K562 (cell line): ENCODE data around the gene HPCAL1. TPM values are rescaled to one million over a fixed set of nuclear protein-coding genes. Genes with fewer than 3 reads are reported as not detected.

Source experiments
- ATAC-seq: fragments of 200-7000 bp; cut with Tn5 transposase; 3 replicates; pipeline ENCODE4 v1.9.1; 2020; ENCODE audit warnings: moderate library complexity
- BruUV-seq: library from RNA; stranded (reverse); fragments of 400-500 nt; replicated peaks from 2 replicates; lab custom pipeline; 2021; lab: Mats Ljungman, UMichigan
- CTCF ChIA-PET: fragments of 300-600 bp; formaldehyde crosslinking; extraction: SDS; loops from one replicate; lab custom pipeline; 2021; ENCODE audit warnings: low intra/inter-chr PET ratio; lab: Yijun Ruan, JAX
- POLR2A ChIA-PET: fragments of 300-600, 350-650 bp; sonication (Branson Sonifier 250); formaldehyde crosslinking; extraction: SDS; loops from one replicate; lab custom pipeline; 2021; ENCODE audit warnings: antibody characterized with exemption, inconsistent platforms; lab: Yijun Ruan, JAX
- DNase-seq, 4 experiments: peaks; one replicate each; pipeline versions ENCODE4 v3.0.0 to v3.0.0-alpha.2; 2011 to 2018; ENCODE audit warnings: low spot score in 3 of 4, mixed read lengths in 3 of 4; ENCODE audit errors: extremely low read depth in 1 of 4
- FAIRE-seq: peaks from 2 replicates; lab custom pipeline; 2011; peaks lifted over from hg19 to GRCh38; lab: Jason Lieb, UNC
- H2AFZ ChIP-seq: 2 replicates; pipeline ENCODE4 v1.6.0; 2011; ENCODE audit warnings: low read depth, low read length, control low read depth, inconsistent platforms
- H3K27ac ChIP-seq: fragments of 200-600 bp; 3 replicates; pipeline ENCODE4 v1.8.0; 2011; ENCODE audit warnings: low read depth, mild to moderate bottlenecking, control low read depth, inconsistent platforms, low read length, moderate library complexity, mixed read lengths; ENCODE audit errors: extremely low read depth
- H3K27me3 ChIP-seq, 2 experiments: fragments of 300-600 bp in 1 of 2; 2 replicates in 1 of 2; 3 replicates in 1 of 2; pipeline versions ENCODE4 v1.6.0 to v1.8.0; 2011; ENCODE audit warnings: inconsistent platforms in 2 of 2, low read length in 2 of 2, mild to moderate bottlenecking in 1 of 2, mixed read lengths in 1 of 2, moderate library complexity in 1 of 2; ENCODE audit not compliant: control insufficient read depth in 2 of 2, insufficient read depth in 2 of 2
- H3K36me3 ChIP-seq: fragments of 300-600 bp; 3 replicates; pipeline ENCODE4 v1.8.0; 2011; ENCODE audit warnings: mild to moderate bottlenecking, low read length, inconsistent platforms; ENCODE audit not compliant: control insufficient read depth, insufficient read depth
- H3K4me1 ChIP-seq, 2 experiments: fragments of 200-600 bp in 1 of 2; replicated peaks in 1 of 2; 2 replicates in 1 of 2; 3 replicates in 1 of 2; pipeline versions ENCODE4 v1.5.1 to v1.8.0; 2011; ENCODE audit warnings: inconsistent platforms in 2 of 2, low read length in 2 of 2, mild to moderate bottlenecking in 1 of 2, mixed read lengths in 1 of 2, moderate library complexity in 1 of 2; ENCODE audit not compliant: control insufficient read depth in 2 of 2, insufficient read depth in 2 of 2
- H3K4me2 ChIP-seq: 2 replicates; pipeline ENCODE4 v1.6.1; 2011; ENCODE audit warnings: low read length, control low read depth, inconsistent platforms, mixed read lengths; ENCODE audit not compliant: insufficient read depth
- H3K4me3 ChIP-seq: fragments of 200-600 bp; sonication (generic), shearing (Covaris generic); 2 replicates; pipeline ENCODE4 v1.5.1; 2016; ENCODE audit warnings: control low read depth, inconsistent platforms
- H3K79me2 ChIP-seq: fragments of 200-600 bp; 3 replicates; pipeline ENCODE4 v1.8.0; 2011; ENCODE audit warnings: low read length, inconsistent platforms; ENCODE audit not compliant: control insufficient read depth, insufficient read depth
- H3K9ac ChIP-seq, 2 experiments: 2 replicates each; pipeline versions ENCODE4 v1.6.0 to v1.6.1; 2011; ENCODE audit warnings: low read depth in 2 of 2, low read length in 2 of 2, control low read depth in 1 of 2, inconsistent platforms in 1 of 2, mild to moderate bottlenecking in 1 of 2, mixed read lengths in 1 of 2; ENCODE audit not compliant: insufficient read depth in 1 of 2
- H3K9me1 ChIP-seq: one replicate; pipeline ENCODE4 v1.6.0; 2011; ENCODE audit warnings: inconsistent platforms, mild to moderate bottlenecking, low read length, moderate library complexity; ENCODE audit not compliant: control insufficient read depth, insufficient read depth
- H3K9me3 ChIP-seq: replicated peaks from 2 replicates; pipeline ENCODE4 v1.5.1; 2011; ENCODE audit warnings: low read depth, low read length, inconsistent platforms; ENCODE audit not compliant: control insufficient read depth, insufficient read depth
- H4K20me1 ChIP-seq: replicated peaks from 2 replicates; pipeline ENCODE4 v1.6.1; 2011; ENCODE audit warnings: low read length, inconsistent platforms, mixed read lengths; ENCODE audit not compliant: control insufficient read depth, insufficient read depth
- ATF1 ChIP-seq, 2 experiments: fragments of 450-650 bp in 1 of 2; IDR thresholded peaks; 2 replicates each; pipeline ENCODE4 v1.6.1; 2016; ENCODE audit warnings: missing compliant biosample characterization in 1 of 2, missing genetic modification characterization in 1 of 2
- CBX3 ChIP-seq, 2 experiments: IDR thresholded peaks; 1 replicate in 1 of 2; 2 replicates in 1 of 2; pipeline ENCODE4 v1.6.1; 2012; ENCODE audit warnings: inconsistent platforms in 2 of 2, low read length in 2 of 2, borderline replicate concordance in 1 of 2, control low read depth in 1 of 2
- E2F1 ChIP-seq: sonication (generic); formaldehyde crosslinking; IDR thresholded peaks from 2 replicates; pipeline ENCODE4 v1.8.1; 2023; ENCODE audit warnings: mild to moderate bottlenecking, missing genetic modification reagents, moderate library complexity
- GTF2F1 ChIP-seq: IDR thresholded peaks from 2 replicates; pipeline ENCODE4 v1.6.1; 2011; ENCODE audit warnings: low read depth, low read length, improper control_type of control experiment
- HNRNPH1 ChIP-seq: fragments of 200-400 bp; formaldehyde crosslinking; optimal IDR thresholded peaks from 2 replicates; pipeline ENCODE3; 2017; ENCODE audit warnings: low read depth, mild to moderate bottlenecking, low read length, moderate library complexity
- NCOA6 ChIP-seq: fragments of 450-650 bp; IDR thresholded peaks from 2 replicates; pipeline ENCODE4 v1.6.1; 2017; ENCODE audit warnings: mild to moderate bottlenecking
- NR3C1 ChIP-seq: sonication (generic); formaldehyde crosslinking; IDR thresholded peaks from 2 replicates; pipeline ENCODE4 v1.8.1; 2022; ENCODE audit warnings: missing genetic modification reagents
- RBFOX2 ChIP-seq: fragments of 200-400 bp; formaldehyde crosslinking; IDR thresholded peaks from 2 replicates; pipeline ENCODE4 v1.6.1; 2017; ENCODE audit warnings: low read depth, mild to moderate bottlenecking, low read length, moderate library complexity
- SIRT6 ChIP-seq: IDR thresholded peaks from one replicate; pipeline ENCODE4 v1.6.1; 2012; ENCODE audit warnings: low read depth, mild to moderate bottlenecking, control low read depth, inconsistent platforms, low read length, moderate library complexity
- SNRNP70 ChIP-seq: fragments of 200-400 bp; formaldehyde crosslinking; optimal IDR thresholded peaks from 2 replicates; pipeline ENCODE3; 2017; ENCODE audit warnings: low read depth, low read length
- SRSF9 ChIP-seq: fragments of 200-400 bp; formaldehyde crosslinking; IDR thresholded peaks from 2 replicates; pipeline ENCODE4 v1.6.1; 2017; ENCODE audit warnings: low read depth, low read length, borderline replicate concordance
- TCF7L2 ChIP-seq: fragments of 150-350 bp; IDR thresholded peaks from 2 replicates; pipeline ENCODE4 v1.6.1; 2016; ENCODE audit warnings: low read depth, mild to moderate bottlenecking, low read length, moderate library complexity
- ZFP30 ChIP-seq: fragments of 250-450 bp; sonication (Bioruptor Pico); IDR thresholded peaks from 2 replicates; pipeline ENCODE4 v1.8.0; 2022; ENCODE audit warnings: moderate library complexity, mild to moderate bottlenecking, inconsistent platforms, borderline replicate concordance
- ZNF431 ChIP-seq: sonication (generic); formaldehyde crosslinking; IDR thresholded peaks from 2 replicates; pipeline ENCODE4 v1.8.0; 2022; ENCODE audit warnings: mild to moderate bottlenecking, missing genetic modification reagents
- ZNF695 ChIP-seq: fragments of 450-650 bp; formaldehyde crosslinking; IDR thresholded peaks from 2 replicates; pipeline ENCODE4 v1.4.0; 2020; ENCODE audit warnings: mild to moderate bottlenecking, moderate library complexity
- ZNF780A ChIP-seq: fragments of 250-450 bp; sonication (Bioruptor Pico); IDR thresholded peaks from 2 replicates; pipeline ENCODE4 v1.5.0; 2021; ENCODE audit warnings: mild to moderate bottlenecking
- WGBS: fragments of 100-300 bp; shearing (Covaris generic); methylation state at CpG from one replicate; pipeline ENCODE4 v1.1.6; 2016; ENCODE audit warnings: low coverage, mixed read lengths; ENCODE audit not compliant: insufficient coverage; ENCODE audit errors: missing lambda C conversion rate; 5-methylcytosine and 5-hydroxymethylcytosine counted together
- in situ Hi-C: fragments of 300-500 bp; cut with MboI; formaldehyde crosslinking; loops from 4 replicates; pipeline ENCODE4 v1.15.0; 2018; ENCODE audit warnings: inconsistent platforms, mixed read lengths
- intact Hi-C: fragments of 100-400 bp; cut with micrococcal nuclease; formaldehyde crosslinking; loops from 2 replicates; pipeline ENCODE4 v1.14.2; 2022
- polyA plus RNA-seq, 8 experiments: library from polyadenylated mRNA; depleted of rRNA in 4 of 8; stranded (reverse) in 5 of 8; unstranded in 3 of 8; fragments of >200 nt; fragmentation: Nextera tagmentation in 2 of 8; fragmentation: Illumina TruSeq in 1 of 8; extraction: Ambion mirVana in 2 of 8; extraction: Trizol in 1 of 8; gene quantifications; 2 replicates each; pipeline versions ENCODE4 v1.2.1 to v1.2.3, GENCODE V29; 2011 to 2014; ENCODE audit warnings: inconsistent platforms in 1 of 8, missing spikeins in 1 of 8
- total RNA-seq, 7 experiments: library from RNA; depleted of rRNA in 6 of 7; stranded (reverse); fragments of >200 nt in 6 of 7; fragmentation: Illumina TruSeq in 2 of 7; extraction: Trizol in 2 of 7; gene quantifications; 2 replicates each; pipeline versions ENCODE4 v1.2.1 to v1.2.3, GENCODE V29; 2011 to 2021; ENCODE audit warnings: low replicate concordance in 1 of 7
- TF ChIP-seq, protein P1 (sequence below): sonication (generic); formaldehyde crosslinking; IDR thresholded peaks from 2 replicates; pipeline ENCODE4 v1.9.0; 2022; ENCODE audit warnings: mild to moderate bottlenecking, missing genetic modification reagents

HPCAL1 gene
- total and polyA plus RNA-seq, 9 of the 15 experiments (the other 6 are each of a cell fraction or from before 2014, with no cell fraction given): 2.7 to 65.5 (median 23.9) TPM

DNA sequence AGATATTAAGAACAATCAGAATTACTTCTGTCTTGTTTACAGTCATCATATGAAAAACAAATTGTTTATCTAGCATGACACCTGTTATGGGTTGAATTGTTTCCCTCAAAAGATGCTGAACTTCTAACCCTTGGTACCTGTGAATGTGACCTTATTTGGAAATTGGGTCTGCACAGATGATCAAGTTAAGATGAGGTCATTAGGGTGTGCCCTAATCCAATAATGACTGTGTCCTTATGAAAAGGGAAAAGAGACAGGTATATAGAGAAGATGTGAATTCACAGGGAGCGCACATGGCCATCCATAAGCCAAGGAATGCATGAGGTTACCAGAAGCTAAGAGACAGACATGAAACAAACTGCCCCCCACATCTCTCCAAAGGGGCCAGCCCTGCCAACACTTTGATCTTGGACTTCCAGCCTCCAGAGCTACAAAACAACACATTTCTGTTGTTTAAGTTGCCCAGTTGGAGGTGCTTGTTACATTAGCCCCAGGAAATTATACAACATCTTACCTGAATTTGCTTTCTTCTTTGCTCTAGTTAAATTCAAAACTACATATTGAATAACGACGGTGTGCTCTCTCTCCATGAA, 2.3 kb upstream of the HPCAL1 start (continued):
- TF ChIP-seq ZNF780A (no peak), GTF2F1 (no peak), E2F1 (CRISPR knock-in tag) (no peak), SRSF9 (no peak), ATF1 (CRISPR knock-in tag; IDR thresholded peaks at IDR 0.05) (no peak), ATF1 (tag; IDR thresholded peaks at IDR 0.05) (no peak), NR3C1 (CRISPR knock-in tag) (no peak), RBFOX2 (no peak)

DNA sequence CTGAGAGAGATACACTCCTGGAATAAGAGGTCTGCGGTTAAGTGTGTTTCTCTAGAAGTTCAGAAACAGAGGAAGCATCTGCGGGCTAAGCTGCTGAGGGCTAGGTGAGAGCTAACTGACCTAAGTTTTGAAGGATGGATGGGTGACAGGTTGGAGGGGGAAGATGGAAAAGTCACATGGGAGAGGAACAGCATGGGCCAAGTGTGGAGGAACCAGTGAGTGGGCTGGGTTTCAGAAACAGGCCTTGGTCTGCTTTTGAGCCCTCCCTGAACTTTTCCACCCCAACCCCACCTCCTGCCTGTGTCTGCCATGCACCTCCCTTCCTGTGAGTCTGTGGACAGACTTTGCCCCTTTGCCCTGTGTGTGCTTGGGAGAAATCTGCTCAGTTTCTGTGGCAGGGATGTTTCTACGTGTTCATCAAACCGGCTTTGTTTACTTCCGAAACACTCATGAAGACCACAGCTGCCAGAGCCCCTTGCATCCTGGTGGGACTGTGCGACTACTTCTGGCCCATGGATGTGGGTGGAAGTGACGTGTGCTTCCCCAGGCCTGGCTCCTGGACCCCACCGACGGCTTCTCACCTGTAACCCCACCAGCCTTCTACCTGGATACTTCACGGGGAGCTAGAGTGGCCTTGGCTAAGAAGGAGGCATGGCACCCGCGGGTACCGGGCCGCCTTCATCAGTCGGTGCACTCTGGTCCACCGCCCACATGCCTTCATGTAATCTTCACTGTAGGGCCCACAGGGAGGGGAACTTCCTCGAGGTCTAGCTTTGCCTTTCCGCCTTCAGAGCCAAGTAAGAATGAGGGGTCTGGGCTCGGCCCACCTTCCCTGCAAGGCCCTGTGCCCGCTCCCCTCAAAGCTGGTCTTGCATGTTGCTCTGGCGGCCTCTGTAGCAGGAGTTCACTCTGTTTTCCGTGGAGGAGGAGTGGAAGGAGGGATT, 1.4 kb upstream of the HPCAL1 start:
- in situ Hi-C loops (no loop called here), intact Hi-C loops (loop anchor here (5.0 to 10.0 kb wide), 2 partner anchors 66 to 179 kb away; partner anchors contain the start of gene RRM2)
- peak overlapping the region; percentile 85 for H3K4me2 ChIP-seq
- no TSS peak for BruUV-seq
- H3K27ac ChIP-seq: peak overlapping the region; percentile 94
- WGBS: 76% methylated on average over 21 of the region's 22 CpGs
- POLR2A ChIA-PET: interaction anchor here (0.6 to 1.4 kb wide), 8 partner anchors 13 to 94 kb away, joined by 3 to 5 read pairs (median 3); no protein-coding TSS in a partner anchor
- peaks cover 2% of the 10 kb centered on the region for H3K9me1 ChIP-seq
- peak overlapping the region; percentile 82 for H2AFZ ChIP-seq
- H3K79me2 ChIP-seq: peaks cover 35% of the 10 kb centered on the region
- no peak for DNase-seq
- H3K9me3 ChIP-seq: no peaks in the 10 kb centered on the region
- FAIRE-seq: no peak
- peaks cover 46 to 48% of the 10 kb centered on the region in 2 experiments for H3K4me1 ChIP-seq
- H3K36me3 ChIP-seq: no peaks in the 10 kb centered on the region
- H3K27me3 ChIP-seq: no peaks in the 10 kb centered on the region
- peak overlapping the region; percentile 78 to 92; a peak in 2 of 4 replicates for H3K9ac ChIP-seq
- peak overlapping the region; percentile 80; the same call in 1 of the 2 replicates for H3K4me3 ChIP-seq
- ATAC-seq: no peak
- H4K20me1 ChIP-seq: peaks cover under 1% of the 10 kb centered on the region; the same call in 1 of the 2 replicates
- CTCF ChIA-PET: interaction anchor here (2.0 kb wide), 1 partner anchor 108 kb away, joined by 5 read pairs; no protein-coding TSS in a partner anchor
- TF ChIP-seq ZFP30 (CRISPR knock-in tag): no peak
- no peak for TF ChIP-seq ZNF695 (CRISPR knock-in tag)
- TF ChIP-seq CBX3 (IDR thresholded peaks at IDR 0.05; ENCODE audit: borderline replicate concordance in 1 of 2, low read length in 2 of 2): no peak
- TF ChIP-seq, protein P1, sequence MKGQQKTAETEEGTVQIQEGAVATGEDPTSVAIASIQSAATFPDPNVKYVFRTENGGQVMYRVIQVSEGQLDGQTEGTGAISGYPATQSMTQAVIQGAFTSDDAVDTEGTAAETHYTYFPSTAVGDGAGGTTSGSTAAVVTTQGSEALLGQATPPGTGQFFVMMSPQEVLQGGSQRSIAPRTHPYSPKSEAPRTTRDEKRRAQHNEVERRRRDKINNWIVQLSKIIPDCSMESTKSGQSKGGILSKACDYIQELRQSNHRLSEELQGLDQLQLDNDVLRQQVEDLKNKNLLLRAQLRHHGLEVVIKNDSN (CRISPR knock-in tag): 0 out of 2 replicates have a peak, but pooled peaks have one; percentile 15
- no peak for TF ChIP-seq SIRT6
- no peak for TF ChIP-seq TCF7L2
- TF ChIP-seq NCOA6: no peak
- no peak for TF ChIP-seq SNRNP70
- no peak for TF ChIP-seq ZNF431
- TF ChIP-seq HNRNPH1: no peak
